Measurements from ENCODE around the gene NECAP2.
"Not testable (repeated sequence)": the region's sequence is repeated elsewhere in the genome, so short reads cannot be mapped to it uniquely, and the experiment has no call there.

The NECAP2 gene

DNA sequence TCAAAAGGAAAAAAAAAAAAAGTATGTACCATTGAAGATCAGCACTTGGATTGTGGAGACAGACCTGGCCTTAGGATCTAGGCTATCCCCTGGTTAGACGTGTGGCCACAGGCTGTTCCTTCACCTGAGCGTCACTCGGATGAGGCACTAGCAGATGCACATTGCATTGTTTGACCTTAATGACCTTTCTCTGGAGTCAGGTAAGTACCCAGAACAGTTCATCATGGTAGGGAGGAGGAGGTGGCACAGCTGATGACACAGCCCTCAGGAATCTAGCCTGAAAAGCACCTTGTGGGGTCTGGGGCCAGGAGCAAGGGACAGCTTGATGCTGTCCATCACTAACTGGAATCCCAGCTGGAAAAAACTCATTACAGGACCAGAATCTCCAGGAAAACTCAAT lies 21.2 kb downstream of the NECAP2 start:
- DNase-seq (ENCODE audit: low read depth): no peak

DNA sequence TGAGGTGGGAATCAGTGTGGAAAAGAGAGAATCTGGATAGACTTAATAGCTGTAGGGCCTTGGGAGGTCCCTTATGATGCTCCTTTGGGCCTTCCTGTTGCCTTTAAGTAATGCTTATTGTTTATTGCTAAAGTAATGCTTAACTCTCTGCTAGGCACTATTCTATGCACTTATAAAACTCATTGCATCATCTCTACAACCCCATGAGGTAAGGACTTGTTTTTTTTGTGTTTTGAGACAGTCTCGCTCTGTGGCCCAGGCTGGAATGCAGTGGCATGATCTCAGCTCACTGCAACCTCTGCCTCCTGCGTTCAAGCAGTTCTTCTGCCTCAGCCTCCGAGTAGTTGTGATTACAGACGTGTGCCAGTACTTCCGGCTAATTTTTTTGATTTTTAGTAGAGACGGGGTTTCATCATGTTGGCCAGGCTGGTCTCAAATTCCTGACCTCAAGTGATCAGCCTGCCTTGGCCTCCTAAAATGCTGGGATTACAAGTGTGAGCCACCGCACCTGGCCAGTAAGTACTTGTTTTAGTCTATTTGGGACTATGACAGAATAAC lies 22.3 kb downstream of the NECAP2 start:
- DNase-seq (ENCODE audit: low read depth): no peak

DNA sequence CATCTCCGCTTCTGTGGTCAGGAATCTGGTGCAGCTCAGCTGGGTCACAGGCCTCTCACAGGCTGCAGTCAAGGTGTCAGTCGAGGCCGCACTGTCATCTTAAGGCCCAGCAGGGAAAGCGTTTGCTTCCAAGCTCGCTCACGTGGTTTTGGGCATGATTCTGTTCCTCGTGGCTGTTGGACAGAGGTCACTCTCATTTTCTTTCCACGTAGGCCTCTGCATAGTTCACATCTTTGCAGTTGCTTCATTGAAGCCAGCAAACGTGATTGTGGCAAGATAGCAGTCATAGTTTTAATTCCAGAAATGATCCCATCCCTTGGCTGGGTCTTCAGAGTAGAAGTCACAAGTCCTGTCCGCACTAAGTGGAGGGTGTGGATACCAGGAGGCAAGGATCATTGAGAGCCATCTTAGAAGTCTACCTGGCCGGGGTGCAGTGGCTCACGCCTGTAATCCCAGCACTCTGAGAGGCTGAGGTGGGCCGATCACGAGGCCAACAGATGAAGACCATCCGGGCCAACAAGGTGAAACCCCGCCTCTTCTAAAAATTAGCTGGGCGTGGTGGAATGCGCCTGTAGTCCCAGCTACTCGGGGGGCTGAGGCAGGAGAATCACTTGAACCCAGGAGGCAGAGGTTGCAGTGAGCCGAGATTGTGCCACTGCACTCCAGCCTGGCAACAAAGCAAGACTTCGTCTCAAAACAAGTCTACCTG lies 24.5 kb downstream of the NECAP2 start:
- no peak for DNase-seq (ENCODE audit: low read depth)

DNA sequence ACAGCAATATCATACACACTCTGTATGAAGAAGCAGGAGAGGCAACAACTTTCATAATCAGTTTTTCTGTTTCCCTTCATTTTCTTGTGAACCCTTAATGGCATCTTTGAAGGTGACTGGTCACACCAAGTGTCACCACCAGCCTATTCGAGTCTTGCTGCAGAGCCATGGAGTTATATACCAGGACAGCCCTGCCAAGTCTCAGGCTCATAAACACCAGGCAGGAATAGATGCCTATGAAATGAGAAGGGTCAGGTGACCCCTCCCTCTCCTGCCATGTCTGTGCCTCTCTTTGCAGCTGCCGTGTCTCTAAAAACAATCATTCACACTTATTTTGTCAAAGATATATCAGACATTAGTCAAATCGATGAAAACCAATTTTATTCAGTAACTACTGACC lies 28.0 kb downstream of the NECAP2 start:
- DNase-seq (ENCODE audit: low read depth): no peak

DNA sequence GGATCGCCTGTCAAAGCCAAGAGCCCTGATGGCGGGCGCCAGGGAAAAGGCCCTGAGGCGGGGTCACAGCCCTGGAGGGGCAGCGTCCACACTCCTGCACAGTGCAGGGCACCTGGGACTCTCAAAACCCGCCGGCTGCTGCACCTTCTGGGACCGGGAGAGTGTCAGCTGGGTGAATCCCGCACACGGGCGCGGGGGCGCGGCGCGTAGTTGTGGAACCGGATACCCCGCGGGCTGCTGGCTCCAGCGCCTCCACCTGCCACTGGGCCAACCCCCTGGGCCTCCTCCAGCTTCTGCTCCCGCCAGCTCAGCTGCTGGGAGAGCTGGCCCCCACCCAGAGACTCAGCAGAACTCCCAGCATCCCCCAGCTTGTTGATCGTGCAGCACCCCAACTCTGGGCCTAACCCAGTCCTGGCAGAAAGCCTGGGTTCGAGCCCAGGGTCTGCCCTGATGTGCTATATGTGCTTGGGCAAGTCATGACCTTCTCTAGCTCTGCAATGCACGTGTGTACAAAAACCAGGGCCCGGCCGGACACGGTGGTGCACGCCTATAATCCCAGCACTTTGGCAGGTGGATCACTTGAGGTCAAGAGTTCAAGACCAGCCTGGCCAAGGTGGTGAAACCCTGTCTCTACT lies 33.8 kb downstream of the NECAP2 start:
- DNase-seq (ENCODE audit: low read depth): no peak

DNA sequence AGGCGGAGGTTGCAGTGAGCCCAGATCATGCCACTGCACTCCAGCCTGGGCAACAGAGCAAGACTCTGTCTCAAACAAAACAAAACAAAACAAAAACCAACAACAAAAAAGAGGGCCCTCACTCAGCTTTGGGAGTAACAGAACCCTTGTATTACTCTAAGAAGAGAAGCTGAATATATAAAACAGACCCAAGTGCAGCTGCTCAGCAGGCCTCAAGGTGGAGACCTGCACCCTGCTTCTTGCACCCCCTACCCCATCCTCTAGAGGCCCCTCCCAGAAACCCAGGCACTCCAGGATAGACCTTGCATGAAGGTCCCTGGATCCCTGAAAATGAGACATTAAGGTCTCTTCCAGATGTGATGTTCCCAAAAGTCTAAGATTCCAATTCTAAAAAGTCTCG lies 34.4 kb downstream of the NECAP2 start:
- DNase-seq (ENCODE audit: low read depth): peak; percentile 25

DNA sequence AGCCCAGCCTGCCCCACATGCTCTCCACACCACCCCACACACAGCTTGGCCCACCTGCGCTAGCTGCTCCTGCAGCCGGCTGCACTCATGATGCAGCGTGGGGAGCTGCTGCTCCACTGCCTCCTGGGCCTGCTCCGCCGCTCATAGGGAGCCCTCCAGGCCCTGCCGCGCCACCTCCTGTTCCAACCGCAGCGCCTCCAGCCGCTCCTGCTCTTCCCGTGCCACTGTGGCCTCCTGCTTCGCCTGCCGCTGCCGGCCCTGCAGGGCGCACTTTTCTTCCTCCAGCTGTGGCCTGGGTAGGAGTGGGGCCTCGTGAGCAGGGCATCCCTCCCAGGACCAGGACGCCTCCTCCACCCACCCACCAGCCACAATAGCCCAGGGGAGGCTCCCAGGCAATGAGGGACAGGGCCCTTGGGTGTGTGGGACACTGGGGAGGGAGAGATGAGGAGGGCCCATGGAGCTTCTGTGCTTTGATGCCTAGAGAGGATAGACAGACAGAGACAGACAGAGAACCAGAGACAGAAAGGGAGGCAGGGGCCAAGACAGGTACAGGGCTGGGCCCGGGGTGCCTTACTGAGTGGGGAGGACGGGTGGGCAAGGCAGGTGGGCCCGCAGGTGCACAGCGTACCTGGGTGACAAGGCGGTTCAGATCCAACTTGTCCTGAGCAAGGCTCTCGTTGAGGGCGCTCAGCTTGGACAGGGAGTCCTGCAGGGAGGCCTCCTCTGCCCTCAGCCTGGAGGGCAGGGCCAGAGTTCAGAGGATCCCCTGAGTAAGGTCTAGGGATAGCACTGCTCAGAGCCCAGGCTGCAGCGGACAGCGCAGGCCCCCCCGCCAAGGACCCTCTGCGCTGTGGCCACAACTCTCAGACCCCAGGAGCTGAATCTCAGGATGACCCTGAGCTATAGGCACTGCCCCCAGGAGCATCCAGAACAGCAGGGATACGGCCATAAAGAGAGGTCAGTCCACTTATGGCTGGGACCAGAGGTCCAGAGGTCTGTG lies 35.5 kb downstream of the NECAP2 start:
- not testable (repeated sequence) for DNase-seq (ENCODE audit: low read depth)

DNA sequence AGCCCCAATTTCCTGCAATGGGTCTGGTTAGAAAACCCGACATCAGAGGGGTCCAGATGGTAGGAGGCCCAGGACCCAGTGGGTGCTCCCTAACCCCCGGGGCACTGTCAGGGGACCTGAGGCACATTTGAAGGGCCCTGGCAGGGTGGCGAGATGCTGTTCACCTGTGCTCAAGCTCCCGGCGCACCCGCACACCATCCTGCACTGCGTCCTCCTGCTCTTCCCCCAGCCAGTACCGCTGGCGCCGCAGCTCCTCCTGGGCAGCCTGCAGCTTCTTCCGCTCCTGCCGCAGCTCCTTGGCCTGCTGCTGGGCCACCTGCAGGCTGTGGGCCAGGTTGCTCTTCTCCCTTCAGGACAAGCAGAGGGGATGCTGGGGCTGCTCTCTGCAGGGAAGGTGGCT lies 37.6 kb downstream of the NECAP2 start:
- DNase-seq (ENCODE audit: low read depth): no peak

DNA sequence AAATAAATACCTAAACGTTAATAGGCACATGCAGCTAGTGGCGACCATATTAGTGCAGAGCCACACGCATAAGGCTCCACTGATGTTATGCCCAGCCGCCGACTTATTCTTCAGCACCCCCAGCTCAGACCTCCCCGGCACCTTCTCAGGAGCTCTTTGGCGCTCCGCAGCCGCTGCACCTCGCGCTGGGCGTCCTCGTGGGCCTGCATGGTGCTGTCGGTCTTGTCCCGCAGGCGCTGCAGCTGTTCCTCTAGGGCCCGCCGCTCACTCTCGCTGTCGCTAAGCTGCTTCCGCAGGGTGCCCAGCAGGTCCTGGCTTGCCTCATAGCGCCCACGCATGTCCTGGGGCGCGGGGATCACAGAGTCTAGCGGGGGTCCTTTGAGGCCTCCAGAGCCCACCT lies 42.6 kb downstream of the NECAP2 start:
- DNase-seq (ENCODE audit: low read depth): not testable (repeated sequence)

DNA sequence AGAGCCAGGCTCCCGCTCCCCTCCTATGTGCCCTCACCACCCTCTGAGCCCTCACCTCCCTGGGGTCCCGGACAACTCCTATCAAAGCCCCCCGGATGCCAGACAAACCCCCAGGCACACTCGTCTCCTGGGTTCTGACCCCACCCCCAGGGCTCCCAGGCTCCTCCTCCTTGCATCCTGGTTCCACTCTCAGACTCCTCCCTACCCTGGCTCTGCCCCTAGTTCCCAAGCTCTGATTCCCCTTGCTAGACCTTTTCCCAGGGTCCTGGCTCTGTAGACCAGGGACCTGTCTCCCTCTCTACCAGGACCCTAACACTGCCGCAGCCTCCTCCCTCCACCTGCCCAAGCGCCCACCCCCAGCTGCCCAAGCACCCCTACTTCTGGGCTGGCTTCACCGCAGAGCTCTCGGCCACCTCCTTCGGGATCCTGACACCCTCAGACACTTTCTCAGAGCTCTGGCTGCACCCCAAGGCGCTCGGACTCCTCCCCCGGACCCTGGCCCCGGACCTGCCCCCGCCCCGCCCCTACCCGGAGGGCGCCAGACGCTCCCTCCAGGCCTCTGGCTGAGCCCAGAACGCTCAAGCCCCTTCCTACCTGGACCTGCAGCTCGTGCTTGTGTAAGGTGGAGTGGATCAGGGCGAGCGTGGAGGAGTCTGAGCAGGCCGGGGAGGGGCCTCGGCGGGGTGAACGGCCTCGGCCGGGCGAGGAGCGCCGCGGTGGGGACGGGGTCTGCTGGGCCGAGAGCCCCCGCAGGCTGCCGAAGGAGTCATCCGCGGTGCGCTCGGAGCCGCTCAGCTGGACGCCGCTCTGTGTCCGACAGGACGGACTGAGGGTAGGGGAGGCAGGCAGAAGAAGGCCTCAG lies 43.3 kb downstream of the NECAP2 start:
- not testable (repeated sequence) for DNase-seq (ENCODE audit: low read depth)

DNA sequence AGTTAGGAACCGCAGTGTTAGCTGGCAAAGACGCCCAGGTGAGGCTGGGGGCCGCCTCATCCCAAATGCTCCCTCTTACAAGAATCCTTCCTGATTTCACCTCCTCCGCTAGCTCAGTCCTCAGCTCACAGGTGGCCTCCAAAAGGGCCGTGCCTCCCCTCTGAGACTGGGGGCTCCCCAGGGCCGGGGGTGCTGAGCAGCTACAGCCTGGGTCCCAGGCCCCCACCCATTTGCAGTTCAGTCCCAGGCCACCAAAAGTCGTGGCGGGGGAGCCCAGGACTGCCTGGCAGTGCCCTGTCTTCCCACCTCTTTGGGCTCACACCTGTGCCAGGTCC lies 43.9 kb downstream of the NECAP2 start:
- DNase-seq (ENCODE audit: low read depth): no peak

DNA sequence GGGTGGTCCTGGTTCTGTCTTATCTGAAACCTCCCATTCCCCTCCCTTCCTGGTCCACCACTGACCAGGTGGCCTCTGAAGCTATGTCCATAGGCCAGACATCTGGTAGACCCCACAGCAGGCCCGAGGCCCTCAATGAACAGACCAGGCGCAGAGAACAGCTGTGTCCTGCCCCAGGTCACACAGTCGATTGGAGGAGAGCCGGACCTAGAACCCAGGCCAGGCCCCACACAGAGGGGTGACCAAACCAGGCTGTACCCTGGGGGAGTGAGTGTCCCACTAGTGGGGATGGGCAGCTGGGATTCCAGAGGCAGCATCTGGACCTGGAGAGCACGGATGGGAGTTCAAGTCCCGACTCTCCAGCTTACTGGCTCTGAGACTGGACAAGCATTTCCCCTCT lies 44.4 kb downstream of the NECAP2 start:
- no peak for DNase-seq (ENCODE audit: low read depth)

DNA sequence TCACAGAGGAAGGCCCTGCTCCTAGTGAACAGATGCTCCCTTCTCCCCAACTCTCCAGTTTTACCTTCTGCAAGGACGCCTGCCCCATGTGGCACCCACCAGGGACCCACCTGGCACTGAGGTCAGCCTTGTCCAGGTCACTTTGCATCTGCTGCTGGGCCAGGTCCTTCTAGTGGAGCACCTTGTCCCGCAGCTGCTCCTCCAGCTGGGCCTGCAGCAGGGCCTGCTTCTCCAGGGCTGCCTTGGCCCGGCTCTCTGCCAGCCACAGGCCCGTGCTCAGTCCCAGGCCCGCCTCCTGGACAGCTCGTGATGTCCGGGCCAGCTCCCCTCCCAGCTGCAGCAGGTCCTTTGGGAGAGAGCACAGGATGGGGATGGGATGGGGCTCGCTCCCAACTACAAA lies 45.8 kb downstream of the NECAP2 start:
- not testable (repeated sequence) for DNase-seq (ENCODE audit: low read depth)

DNA sequence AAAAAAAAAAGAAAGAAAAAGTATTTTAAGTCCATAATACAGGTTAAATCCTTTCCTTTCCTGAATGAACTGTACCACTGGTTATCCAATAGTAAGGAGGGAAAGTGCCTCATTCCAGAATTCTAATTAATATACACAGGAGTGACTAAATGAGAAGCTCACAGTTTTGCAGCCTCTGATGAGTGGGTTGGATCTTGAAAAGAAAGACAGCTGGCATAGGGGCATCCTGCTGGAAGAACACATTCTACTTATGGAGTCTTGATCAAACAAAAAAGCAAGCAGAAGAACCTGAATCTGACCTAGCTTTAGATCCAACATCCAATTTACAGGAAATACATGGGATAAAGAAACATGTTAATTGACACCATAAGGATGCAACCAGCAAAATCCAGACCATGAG lies 46.5 kb downstream of the NECAP2 start:
- not testable (repeated sequence) for DNase-seq (ENCODE audit: low read depth)

DNA sequence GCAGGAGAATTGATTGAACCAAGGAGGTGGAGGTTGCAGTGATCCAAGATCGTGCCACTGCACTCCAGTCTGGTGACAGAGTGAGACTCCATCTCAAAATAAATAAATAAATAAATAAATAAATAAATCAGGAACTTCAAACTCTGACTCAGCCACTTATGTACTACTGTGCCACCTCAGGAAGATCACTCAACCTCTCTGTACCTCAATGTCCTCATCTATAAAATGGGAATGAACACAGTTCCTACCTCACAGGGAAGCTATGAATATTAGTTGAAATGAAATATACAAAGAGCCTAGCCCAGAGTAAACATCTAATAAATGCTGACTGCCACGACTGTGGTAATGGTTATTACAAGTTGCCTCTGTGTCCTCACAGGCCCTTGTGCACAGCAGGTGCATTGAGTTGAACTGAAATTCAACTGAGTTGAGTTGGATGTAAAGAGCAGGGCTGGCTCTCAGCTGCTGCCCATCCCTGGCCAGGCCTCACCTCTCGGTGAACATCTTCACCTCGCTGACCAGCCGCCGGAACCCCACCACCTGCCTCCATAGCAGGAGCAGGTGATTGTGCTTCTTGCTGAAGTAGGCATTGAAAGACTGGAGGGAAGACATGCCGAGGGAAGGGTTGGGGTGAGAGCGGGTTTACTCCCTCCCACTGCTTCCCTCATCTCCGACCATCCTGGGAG lies 48.8 kb downstream of the NECAP2 start:
- DNase-seq (ENCODE audit: low read depth): not testable (repeated sequence)

DNA sequence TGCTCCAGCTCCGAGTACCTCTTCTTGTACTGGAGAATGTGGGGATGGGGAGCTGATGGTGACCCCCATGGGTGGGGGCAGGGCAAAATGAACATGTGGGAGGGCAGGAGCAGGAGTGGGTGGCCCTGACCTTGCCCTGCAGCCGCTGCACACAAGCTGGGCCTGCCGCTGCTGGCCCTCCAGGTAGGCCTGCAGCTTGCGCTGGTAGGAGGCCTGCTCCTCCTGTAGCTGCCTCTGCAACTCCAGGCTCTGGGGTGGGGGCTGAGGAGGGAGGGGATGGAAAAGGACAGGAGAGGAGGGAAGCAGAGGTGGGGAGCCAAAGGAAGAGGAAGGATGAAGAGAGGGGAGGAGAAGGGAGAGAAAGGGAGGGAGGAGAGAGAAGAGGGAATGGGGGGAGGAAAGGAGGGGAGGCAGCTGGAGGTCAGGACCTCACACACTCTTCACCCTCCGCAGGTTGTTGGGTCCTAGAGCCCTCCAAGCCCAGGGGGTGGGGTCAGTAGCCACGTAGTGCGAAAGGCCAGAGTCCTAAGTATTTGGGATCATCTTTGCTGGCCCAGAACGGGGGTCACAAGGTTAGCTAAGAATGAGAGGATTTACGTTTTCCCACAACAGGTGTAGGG lies 50.6 kb downstream of the NECAP2 start:
- DNase-seq (ENCODE audit: low read depth): no peak

DNA sequence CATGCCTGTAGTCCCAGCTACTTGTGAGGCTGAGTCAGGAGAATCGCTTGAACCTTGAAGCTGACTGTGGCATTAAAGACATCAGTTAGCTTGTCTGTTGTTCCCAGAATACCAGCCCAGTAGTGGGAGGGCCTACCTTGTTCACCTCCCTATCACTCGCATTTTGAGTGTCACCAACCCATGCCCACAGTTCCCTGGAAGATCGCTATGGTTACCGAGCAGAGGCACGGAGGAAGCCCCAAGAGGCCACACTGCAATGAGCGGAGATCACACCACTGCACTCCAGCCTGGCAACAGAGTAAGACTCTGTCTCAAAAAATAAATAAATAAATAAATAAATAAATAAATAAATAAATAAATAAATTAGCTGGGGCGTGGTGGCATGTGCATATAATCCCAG lies 52.4 kb downstream of the NECAP2 start:
- not testable (repeated sequence) for DNase-seq (ENCODE audit: low read depth)

DNA sequence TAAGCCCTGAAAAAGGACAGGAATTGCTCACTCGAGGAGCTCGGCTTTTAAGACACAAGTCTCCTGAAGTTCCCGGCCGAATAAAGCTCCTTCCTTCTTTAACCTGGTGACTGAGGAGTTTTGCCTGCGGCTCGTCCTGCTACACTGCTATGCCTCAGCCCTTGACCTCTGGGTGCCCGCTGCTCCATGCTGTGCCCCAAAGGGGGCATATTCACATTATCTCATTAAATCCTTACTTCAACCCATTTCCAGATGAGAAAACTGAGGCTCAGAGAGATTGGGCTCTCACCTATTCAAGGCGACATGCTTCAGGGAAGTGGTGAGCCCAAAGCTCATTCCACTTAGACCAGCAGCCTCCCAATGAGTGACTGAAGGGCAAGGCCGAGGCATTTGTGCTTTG lies 53.2 kb downstream of the NECAP2 start:
- DNase-seq (ENCODE audit: low read depth): not testable (repeated sequence)

DNA sequence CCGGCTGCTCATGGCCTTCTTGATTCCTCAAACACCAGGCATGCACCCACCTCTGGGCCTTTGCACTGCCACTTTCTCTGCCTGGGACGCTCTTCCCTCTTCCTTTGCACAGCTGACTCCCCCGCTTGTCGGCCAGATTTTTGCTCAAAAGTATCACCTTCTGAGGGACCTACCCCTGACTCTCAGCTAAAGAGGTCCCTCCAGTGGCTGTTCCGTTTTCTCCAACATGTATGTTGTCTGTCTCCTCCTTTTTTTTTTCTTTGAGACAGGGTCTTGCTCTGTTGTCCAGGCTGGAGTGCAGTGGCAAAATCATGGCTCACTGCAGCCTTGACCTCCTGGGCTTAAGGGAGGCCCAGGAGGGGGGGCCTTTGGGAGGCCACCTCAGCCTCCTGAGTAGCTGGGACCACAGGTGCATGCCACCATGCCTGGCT lies 57.0 kb downstream of the NECAP2 start:
- DNase-seq (ENCODE audit: low read depth): peak; percentile 19

DNA sequence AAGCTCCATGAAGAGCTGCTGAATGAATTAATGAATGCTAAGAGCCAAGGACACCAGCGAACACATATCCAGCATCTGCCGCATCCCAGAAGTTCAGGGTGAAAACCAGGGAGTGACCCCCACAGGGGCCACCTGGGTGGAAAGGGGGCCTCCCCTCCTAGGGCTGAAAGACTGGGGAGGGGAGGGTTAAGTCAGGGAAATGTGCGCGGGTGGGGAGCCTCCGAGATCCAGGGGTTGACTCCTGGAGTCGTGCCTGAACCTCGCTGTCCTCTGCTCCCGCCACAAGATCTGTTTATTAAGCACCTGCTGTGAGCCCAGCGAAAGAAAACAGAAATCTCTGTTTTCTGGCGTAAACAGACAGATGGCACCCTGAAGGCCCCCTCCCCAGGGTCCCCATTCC lies 57.5 kb downstream of the NECAP2 start:
- DNase-seq (ENCODE audit: low read depth): not testable (repeated sequence)
